K562 (cell line): ENCODE data around the gene NQO2. TPM values are rescaled to one million over a fixed set of nuclear protein-coding genes. Genes with fewer than 3 reads are reported as not detected.

ENCODE experiments used
- ATF1 ChIP-seq, 2 experiments: fragments of 450-650 bp in 1 of 2; IDR thresholded peaks; 2 replicates each; pipeline ENCODE4 v1.6.1; 2016; ENCODE audit warnings: missing compliant biosample characterization in 1 of 2, missing genetic modification characterization in 1 of 2
- CUX1 ChIP-seq: fragments of 200-800 bp; sonication (Bioruptor generic); IDR thresholded peaks from 2 replicates; pipeline ENCODE4 v1.6.1; 2016; ENCODE audit warnings: missing genetic modification characterization, missing compliant biosample characterization
- EP400 ChIP-seq: fragments of 450-650 bp; IDR thresholded peaks from 2 replicates; pipeline ENCODE4 v1.6.1; 2017; ENCODE audit warnings: antibody characterized with exemption, mild to moderate bottlenecking, moderate library complexity
- ETV6 ChIP-seq, 3 experiments: fragments of 150-350 bp in 1 of 3; sonication (generic) in 1 of 3; formaldehyde crosslinking in 1 of 3; IDR thresholded peaks; 2 replicates each; pipeline versions ENCODE4 v1.6.1 to v1.8.0; 2014 to 2022; ENCODE audit warnings: borderline replicate concordance in 2 of 3, low read depth in 2 of 3, antibody characterized with exemption in 1 of 3, low read length in 1 of 3, mild to moderate bottlenecking in 1 of 3, missing genetic modification reagents in 1 of 3
- GATA2 ChIP-seq: sonication (generic); formaldehyde crosslinking; IDR thresholded peaks from 2 replicates; pipeline ENCODE4 v1.4.0; 2020; ENCODE audit warnings: mild to moderate bottlenecking, missing genetic modification reagents
- GATAD2A ChIP-seq: fragments of 450-650 bp; IDR thresholded peaks from 2 replicates; pipeline ENCODE4 v1.6.1; 2017
- IRF2 ChIP-seq: sonication (generic); formaldehyde crosslinking; IDR thresholded peaks from 2 replicates; pipeline ENCODE4 v1.8.1; 2022; ENCODE audit warnings: mild to moderate bottlenecking, missing genetic modification reagents
- JUN ChIP-seq, 2 experiments: sonication (generic) in 1 of 2; formaldehyde crosslinking in 1 of 2; IDR thresholded peaks; 2 replicates each; pipeline versions ENCODE4 v1.6.1 to v1.8.0; 2012 to 2022; ENCODE audit warnings: borderline replicate concordance in 2 of 2, mild to moderate bottlenecking in 2 of 2, improper control_type of control experiment in 1 of 2, low read depth in 1 of 2, low read length in 1 of 2, missing genetic modification reagents in 1 of 2
- NBN ChIP-seq: fragments of 450-650 bp; IDR thresholded peaks from 2 replicates; pipeline ENCODE4 v1.6.1; 2016; ENCODE audit warnings: low read depth, mild to moderate bottlenecking
- NCOR1 ChIP-seq: fragments of 450-650 bp; IDR thresholded peaks from 2 replicates; pipeline ENCODE4 v1.6.1; 2016; ENCODE audit warnings: mild to moderate bottlenecking, moderate library complexity
- POLR3A ChIP-seq: IDR thresholded peaks from 2 replicates; pipeline ENCODE4 v1.6.1; 2011; ENCODE audit warnings: borderline replicate concordance, mild to moderate bottlenecking, moderate library complexity; ENCODE audit not compliant: insufficient read length, insufficient read depth; ENCODE audit errors: extremely low read depth
- PTBP1 ChIP-seq: fragments of 200-400 bp; formaldehyde crosslinking; IDR thresholded peaks from 2 replicates; pipeline ENCODE4 v1.6.1; 2017; ENCODE audit warnings: low read depth, low read length
- SAFB2 ChIP-seq: fragments of 200-400 bp; formaldehyde crosslinking; IDR thresholded peaks from 2 replicates; pipeline ENCODE4 v1.6.1; 2018; ENCODE audit warnings: borderline replicate concordance, low read length, low read depth, moderate library complexity; ENCODE audit not compliant: severe bottlenecking
- TFE3 ChIP-seq: fragments of 450-650 bp; formaldehyde crosslinking; IDR thresholded peaks from 2 replicates; pipeline ENCODE4 v1.4.0; 2020; ENCODE audit warnings: mild to moderate bottlenecking, mixed read lengths
- THRB ChIP-seq: fragments of 450-650 bp; formaldehyde crosslinking; conservative IDR thresholded peaks from 2 replicates; pipeline ENCODE4 v1.4.0; 2022; ENCODE audit warnings: mild to moderate bottlenecking, missing genetic modification characterization
- polyA plus RNA-seq, 8 experiments: library from polyadenylated mRNA; depleted of rRNA in 4 of 8; stranded (reverse) in 5 of 8; unstranded in 3 of 8; fragments of >200 nt; fragmentation: Nextera tagmentation in 2 of 8; fragmentation: Illumina TruSeq in 1 of 8; extraction: Ambion mirVana in 2 of 8; extraction: Trizol in 1 of 8; gene quantifications; 2 replicates each; pipeline versions ENCODE4 v1.2.1 to v1.2.3, GENCODE V29; 2011 to 2014; ENCODE audit warnings: inconsistent platforms in 1 of 8, missing spikeins in 1 of 8
- total RNA-seq, 7 experiments: library from RNA; depleted of rRNA in 6 of 7; stranded (reverse); fragments of >200 nt in 6 of 7; fragmentation: Illumina TruSeq in 2 of 7; extraction: Trizol in 2 of 7; gene quantifications; 2 replicates each; pipeline versions ENCODE4 v1.2.1 to v1.2.3, GENCODE V29; 2011 to 2021; ENCODE audit warnings: low replicate concordance in 1 of 7
- TF ChIP-seq, protein P1 (sequence below): sonication (generic); formaldehyde crosslinking; IDR thresholded peaks from 2 replicates; pipeline ENCODE4 v1.8.0; 2022; ENCODE audit warnings: mild to moderate bottlenecking, missing genetic modification reagents
- TF ChIP-seq, protein P2 (sequence below): fragments of 250-450 bp; sonication (Bioruptor Pico); IDR thresholded peaks from 2 replicates; pipeline ENCODE4 v1.6.1; 2021; ENCODE audit warnings: mild to moderate bottlenecking

Gene NQO2
- total and polyA plus RNA-seq, 9 of the 15 experiments (the other 6 are each of a cell fraction or from before 2014, with no cell fraction given), result 54.6 to 214 (median 116) TPM

DNA sequence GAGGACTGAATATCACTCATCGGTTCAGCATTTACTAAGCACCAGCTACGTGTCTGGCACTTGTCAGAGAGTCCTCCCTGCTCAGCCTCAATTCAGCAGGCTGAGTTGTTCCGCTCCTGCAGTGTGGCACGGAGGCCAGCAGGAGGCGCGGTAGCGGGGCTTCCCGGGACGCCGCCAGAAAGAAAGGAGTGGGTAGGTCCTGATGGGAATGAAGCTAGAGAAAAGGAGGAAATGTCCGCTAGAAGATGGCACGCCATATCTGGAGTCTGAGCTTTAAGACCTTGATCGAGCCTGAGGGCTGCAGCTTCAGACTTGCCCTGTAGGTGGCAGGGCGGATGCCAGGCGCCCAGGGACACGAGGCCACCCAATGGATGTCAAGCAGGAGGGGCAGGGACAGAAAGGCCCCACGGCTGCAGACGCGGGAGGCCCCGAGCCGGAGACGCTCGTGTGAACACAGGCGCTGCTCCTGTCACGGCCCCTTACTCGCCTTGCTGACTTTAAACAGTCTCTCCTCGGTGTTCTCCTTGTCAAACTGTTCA is 47.1 kb upstream of the NQO2 start (continued):
- TF ChIP-seq TFE3 (CRISPR knock-in tag), result no peak
- peak; percentile 70 for TF ChIP-seq EP400
- no peak for TF ChIP-seq ETV6 (IDR thresholded peaks at IDR 0.05; ENCODE audit: borderline replicate concordance in 1 of 2, low read depth in 2 of 2, low read length in 1 of 2)
- no peak for TF ChIP-seq ETV6 (CRISPR knock-in tag; IDR thresholded peaks at IDR 0.05; ENCODE audit: borderline replicate concordance)
- TF ChIP-seq GATA2 (CRISPR knock-in tag), result no peak
- no peak for TF ChIP-seq IRF2 (CRISPR knock-in tag)
- TF ChIP-seq, protein P1, sequence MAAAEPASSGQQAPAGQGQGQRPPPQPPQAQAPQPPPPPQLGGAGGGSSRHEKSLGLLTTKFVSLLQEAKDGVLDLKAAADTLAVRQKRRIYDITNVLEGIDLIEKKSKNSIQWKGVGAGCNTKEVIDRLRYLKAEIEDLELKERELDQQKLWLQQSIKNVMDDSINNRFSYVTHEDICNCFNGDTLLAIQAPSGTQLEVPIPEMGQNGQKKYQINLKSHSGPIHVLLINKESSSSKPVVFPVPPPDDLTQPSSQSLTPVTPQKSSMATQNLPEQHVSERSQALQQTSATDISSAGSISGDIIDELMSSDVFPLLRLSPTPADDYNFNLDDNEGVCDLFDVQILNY (CRISPR knock-in tag), result no peak
- TF ChIP-seq, protein P2, sequence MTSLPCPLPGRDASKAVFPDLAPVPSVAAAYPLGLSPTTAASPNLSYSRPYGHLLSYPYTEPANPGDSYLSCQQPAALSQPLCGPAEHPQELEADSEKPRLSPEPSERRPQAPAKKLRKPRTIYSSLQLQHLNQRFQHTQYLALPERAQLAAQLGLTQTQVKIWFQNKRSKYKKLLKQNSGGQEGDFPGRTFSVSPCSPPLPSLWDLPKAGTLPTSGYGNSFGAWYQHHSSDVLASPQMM (CRISPR knock-in tag), result no peak
- TF ChIP-seq NCOR1, result 0 out of 2 replicates have a peak, but pooled peaks have one; percentile 16
- TF ChIP-seq SAFB2, result no peak
- no peak for TF ChIP-seq POLR3A
- TF ChIP-seq PTBP1, result 0 out of 2 replicates have a peak, but pooled peaks have one; percentile 15
- TF ChIP-seq NBN, result peak; percentile 73; the same call in 1 of the 2 replicates
- no peak for TF ChIP-seq GATAD2A
- no peak for TF ChIP-seq JUN (IDR thresholded peaks at IDR 0.05; ENCODE audit: borderline replicate concordance, low read depth, low read length)
- TF ChIP-seq JUN (CRISPR knock-in tag; IDR thresholded peaks at IDR 0.05; ENCODE audit: borderline replicate concordance), result no peak
- TF ChIP-seq CUX1, result no peak
- TF ChIP-seq ATF1 (CRISPR knock-in tag; IDR thresholded peaks at IDR 0.05), result no peak
- TF ChIP-seq ATF1 (tag; IDR thresholded peaks at IDR 0.05), result peak; percentile 70
- TF ChIP-seq THRB, result 0 out of 2 replicates have a peak, but pooled peaks have one; percentile 48
